C4-2B (cell line): ENCODE results near the gene PRRT4.

Source experiments
- CTCF ChIP-seq: fragments of 450-650 bp; conservative IDR thresholded peaks from 2 replicates; pipeline ENCODE4 v1.5.1; 2017; ENCODE audit warnings: mild to moderate bottlenecking
- ZFX ChIP-seq: fragments of 450-650 bp; IDR thresholded peaks from 2 replicates; pipeline ENCODE4 v1.6.1; 2017

- TF ChIP-seq CTCF (no peak), ZFX (no peak)
These were observed 2.2 kb downstream of the PRRT4 start for GRCh38 chr7:128359336-128359735.
